HG02852 (cell line): ENCODE measurements around the gene CDCA4.

Source experiments
- ATAC-seq: cut with Tn5 transposase; IDR thresholded peaks from one replicate; pipeline ENCODE4 v1.9.1; 2021; ENCODE audit warnings: mild to moderate bottlenecking, moderate library complexity; ENCODE audit not compliant: unreplicated experiment

CDCA4 gene

DNA sequence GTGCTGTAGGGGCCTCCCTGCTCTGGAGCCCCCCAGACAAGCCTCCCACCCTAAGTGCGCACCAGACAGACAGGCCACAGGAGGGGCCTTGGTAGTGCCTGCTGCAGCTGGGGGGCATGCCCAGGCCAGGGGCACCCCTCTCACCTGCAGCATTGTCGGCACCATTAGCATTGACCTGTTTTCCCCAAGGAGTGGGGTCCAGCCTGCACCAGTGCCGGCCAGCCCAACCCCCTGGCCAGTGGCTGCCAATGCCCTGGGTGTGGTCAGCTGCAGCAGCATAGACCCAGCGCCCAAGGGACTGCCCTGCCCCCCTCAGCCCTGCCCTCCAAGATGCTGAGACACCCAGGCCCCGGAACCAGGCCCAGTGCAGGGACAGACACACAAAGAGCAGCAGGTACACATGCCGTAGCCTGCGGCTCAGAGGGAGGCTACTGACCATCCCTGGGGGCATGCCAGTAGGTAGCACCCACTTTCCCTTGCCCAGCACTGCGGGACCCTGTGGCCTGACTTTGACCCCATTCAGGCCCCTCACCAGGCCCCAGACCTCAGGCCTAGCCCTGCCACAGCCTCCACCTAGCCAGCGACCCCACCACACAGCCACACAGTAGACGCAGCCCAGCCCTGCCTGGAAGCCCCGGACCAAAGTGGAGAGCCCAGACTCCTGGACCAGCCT, 43.7 kb downstream of the CDCA4 start:
- ATAC-seq = no peak

DNA sequence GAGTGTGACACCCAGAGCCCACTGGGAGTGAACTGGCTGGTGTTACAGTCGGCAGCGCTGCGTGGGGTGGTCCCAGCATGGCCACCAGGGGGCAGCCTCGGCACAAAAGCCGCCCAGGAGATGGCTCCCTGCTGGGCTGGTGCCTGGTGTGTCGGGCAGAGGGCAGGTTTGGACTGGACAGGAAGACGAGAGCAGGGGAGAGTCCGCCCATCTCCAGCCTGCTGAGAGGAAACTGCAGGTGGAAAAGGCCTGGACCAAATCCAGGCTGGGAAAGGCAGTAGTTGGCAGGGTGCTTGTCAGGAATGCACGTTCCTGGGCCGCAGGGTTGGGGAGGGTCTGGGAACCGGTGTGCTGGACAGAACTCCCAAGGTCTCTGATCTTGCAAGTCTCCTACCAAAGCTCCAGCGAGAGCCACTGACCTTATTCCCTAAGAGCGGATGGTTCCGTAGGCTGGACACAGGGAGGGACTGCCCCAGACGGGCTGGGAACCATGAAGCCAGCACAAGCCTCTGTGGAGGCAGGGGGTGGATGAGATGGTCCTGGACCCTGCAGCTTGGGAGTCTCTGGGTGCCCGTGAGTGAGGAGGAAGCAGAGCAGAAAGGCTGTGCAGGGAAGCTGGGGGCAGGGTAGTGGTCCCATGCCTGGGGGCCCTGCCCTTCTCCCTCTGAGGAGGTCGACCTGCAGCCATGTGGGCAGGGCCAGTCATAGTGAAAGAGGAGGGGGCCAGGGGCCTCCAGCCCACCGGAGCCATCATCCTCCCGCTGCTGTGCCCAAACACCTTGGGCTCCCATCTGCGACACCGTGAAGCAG, 44.5 kb downstream of the CDCA4 start:
- ATAC-seq = no peak

DNA sequence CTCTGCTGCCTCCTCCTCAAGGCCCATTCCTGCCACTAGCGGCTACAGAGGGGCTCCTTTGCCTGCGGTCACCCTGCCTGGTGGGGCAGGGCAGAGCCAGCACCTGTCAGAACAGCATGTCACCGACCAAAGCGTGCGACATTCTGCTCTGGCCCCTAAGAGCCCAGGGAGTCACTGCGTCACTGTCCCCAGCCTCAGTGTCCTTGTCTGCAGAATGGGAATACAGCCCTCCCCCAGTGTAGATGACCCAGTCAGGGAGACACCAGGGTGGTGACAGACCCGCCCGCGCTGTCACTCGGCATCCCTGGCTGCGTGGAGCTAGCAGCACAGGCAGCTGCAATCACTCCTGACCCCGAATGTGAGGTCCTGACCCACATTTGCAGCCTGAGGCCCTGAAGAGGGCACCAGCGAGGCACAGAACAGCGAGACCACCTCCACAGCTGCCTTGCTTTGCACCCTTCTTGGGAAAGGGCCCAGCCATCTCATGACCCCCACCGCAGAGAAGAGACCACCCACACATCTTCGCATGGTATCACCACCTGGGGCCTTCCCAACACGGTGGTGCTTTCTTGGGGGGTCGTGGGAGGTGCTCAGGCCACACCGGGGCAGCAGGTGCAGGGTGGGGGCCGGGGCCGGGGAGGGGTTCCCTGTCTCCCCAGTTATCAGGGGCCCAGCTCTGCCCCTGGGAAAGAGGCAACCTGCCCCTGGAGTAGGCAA, 45.2 kb downstream of the CDCA4 start:
- ATAC-seq = no peak

DNA sequence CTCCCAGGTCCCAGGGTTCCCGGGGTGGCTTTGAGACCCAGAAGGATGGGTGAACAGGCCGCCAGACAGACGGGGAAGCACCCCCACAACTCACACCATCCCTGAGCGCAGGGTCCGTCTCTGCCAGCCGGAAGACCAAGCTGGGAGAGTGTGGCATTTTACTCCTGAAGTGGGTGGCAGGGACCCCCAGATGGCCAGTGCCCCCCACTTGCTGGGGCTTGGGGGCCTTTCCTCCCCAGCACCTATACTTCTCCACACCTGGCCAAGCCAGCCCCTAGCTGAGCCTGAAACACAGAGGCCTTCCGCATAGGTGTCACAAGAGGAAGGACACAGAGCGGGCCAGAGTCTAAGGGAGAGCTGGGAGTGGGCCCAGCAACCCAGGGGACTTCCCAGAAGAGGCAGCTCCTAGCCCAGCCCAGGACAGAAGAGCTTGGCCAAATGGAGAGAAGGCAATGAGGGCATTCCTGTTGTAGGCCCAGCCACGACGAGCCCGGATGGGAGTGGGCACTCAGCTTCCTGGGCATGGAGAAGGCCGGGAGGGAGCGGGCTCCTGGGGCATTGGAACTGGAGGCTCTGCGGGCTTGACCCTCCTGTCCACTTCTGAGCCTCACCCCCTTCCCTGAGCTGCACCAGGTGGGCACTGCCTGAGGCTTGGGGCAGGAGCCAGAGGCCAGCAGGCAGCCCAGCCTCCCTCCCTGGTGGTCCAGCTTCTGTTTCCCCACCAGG, 46.1 kb downstream of the CDCA4 start:
- no peak for ATAC-seq

DNA sequence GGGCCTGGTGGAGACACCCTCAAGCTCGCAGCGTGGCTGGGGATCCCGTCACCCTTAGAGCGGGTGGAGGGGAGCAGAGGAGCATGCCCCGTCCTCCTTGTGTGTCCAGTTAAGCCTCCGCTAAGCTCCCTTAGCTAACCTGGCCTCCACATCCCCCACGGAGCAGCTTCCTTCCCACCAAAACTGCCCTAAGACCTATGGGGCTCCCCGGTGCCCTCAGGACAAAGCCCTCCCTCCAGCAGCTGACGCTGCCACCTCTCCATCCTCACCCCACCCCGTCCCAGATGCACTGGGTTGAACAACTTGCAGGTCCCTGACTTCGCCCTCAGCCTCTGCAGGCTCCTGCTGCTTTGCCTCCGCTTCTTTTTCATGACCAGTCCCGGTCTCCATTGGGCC, 46.7 kb downstream of the CDCA4 start:
- ATAC-seq = no peak

DNA sequence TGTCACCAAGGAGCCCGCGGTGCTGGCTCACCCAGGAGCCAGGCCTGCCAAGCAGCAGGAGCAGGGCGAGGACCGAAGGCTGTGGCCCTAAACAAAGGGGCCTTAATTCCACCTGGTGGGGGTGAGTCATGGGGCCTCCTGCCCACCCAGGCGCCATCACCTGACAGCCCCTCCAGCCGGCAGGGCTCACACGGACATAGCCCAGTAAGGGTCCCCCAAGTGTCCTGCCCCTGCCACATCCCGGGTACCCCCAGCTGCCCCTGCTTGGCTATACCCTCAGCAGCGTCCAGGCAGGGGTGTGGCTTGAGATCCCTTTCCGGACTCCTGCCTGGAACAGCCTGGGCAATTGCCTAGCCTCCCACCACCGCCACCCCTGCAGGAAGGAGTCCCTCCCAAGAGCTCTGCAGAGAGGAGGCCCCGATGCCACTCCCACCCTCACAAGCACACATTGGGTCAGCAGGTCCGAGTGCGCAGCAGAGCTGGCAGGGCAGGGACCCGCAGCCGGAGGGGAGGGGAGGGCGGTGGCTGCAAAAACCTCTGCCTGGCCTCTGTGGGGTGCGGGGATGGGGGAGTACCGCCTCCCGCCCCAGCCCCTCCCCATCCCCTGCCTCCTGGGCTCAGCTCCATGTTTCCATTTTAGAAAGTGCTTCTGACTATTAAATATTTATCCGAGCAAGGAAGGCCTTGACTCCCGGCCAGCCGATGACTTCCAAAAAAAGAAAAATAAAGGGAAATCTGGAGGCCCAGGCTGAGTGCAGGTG, 47.3 kb downstream of the CDCA4 start:
- no peak for ATAC-seq

DNA sequence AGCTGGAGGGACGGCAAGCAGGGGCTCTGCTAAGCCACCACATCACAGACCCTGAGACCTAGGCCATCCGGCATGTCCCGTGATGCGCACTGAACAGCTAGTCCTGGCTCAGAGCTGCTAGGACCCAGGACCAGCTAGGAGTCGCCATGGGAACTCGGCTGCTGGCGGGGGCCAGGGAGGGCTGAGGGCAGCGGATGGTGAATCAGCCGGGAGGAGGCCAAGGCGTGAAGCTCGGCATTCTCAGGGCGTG, 47.8 kb downstream of the CDCA4 start:
- ATAC-seq = no peak

DNA sequence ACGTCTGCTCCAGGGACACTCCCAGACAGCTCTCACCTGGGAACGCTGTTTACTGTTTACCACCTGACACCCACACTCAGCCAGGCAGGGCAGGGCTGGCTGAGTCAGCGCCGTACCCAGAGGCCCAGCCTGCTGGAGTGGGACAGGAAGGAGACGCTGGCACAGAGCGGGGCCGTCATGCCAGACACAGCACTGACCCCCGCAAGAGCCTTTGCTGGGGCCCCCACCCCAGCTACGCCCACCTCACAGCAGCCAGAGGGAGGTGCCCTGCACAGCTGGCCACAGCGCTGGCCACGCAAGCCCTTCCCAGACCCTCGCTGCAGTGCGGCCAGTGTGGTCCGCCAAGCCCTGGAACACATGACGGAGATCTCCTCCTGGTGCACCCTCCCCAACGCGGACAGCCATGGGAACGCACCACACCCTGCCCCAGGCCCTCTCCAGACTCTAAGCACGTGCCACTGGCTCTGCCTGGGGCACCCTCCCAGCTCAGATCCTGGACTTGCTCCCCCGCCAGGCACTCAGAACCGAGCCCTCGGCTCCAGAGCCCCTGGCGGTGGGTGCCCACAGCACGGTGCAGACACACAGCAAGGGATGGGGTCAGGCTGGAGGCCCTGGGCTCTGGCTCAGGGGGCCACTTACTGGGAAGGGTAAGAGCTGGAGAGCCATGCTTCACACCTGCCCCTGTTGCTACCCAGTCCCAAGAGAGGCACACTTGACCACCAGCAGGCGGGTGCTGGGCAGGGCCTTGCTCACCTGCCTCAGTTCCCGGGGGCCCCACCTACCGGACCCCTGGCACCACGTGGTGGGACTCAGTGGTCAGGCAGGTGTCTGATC, 48.4 kb downstream of the CDCA4 start:
- ATAC-seq = no peak

DNA sequence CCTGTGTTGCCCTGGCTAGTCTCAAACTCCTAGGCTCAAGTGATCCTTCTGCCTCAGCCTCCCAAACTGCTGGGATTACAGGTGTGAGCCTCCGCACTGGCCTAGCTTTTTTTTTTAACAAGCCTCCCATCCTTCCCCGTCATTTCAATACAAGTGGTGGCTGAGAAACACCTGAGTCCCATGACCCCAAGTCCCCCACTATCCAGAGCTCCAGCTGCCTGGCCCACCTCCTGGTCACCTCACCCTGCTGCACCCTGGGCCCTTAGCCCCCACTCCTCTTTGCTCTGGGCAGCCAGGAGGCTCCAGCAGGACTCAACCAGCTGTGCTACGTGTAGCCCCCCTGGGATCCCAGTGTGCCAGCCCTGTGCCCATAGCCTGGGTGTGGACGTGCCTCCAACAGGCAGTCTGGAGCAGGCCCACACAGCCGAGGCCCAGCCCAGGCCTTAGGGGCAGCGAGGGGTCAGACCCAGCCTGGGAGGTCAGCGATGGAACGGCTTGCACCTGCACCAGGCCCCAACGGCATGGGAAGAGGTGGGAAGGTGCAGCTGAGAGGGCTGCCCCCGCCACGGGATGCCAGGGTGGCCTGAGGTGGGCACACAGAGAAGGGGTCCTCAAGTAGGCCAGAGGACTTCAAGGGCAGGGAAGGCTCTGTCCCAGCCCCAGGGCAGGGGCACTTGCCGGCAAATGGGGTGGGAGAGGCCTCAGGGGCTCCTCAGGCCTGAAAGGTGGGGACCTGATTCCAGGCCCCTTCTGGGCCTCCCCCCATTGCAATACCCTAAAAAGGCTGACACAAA, 49.2 kb downstream of the CDCA4 start:
- ATAC-seq = no peak

DNA sequence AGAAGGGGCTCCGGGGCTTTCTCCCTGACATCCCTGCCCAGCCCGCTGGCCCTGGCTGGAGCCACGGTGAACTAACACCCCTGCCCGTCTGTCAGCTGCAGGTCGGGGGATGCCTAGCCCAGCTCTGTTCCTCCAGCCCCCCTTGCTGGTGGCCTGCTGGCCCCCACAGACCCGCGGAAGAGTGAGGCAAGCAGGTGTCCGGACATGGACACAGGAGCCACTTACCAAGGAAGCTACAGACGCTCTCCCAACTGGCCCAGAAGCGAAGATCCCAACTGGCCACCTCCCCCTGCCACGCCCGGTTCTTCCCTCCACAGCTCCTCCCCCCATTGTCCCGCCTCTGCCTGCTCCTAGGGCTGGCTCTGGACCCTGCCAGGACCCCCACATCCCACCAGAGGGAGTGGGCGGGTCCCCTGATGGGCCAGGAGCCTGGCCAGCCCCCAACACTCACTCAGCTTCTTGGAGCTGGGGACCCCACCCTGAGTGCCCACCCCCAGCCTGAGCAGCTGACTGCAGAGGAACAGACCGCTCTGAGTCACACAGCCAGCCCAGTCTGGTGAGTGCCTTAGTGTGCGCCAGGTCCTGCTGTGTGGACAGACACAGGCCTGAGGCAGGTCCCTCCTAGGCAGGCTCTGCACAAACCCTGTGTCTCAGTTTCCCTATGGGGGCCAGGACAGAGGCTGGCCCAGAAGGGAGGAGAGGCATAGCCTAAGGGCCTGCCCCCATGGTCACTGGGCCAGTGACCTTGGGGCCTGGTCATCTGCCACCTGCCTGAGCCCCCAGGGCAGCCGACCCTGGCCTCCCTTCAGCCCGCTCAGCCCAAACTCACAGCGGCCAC, 50.4 kb downstream of the CDCA4 start:
- ATAC-seq = no peak

DNA sequence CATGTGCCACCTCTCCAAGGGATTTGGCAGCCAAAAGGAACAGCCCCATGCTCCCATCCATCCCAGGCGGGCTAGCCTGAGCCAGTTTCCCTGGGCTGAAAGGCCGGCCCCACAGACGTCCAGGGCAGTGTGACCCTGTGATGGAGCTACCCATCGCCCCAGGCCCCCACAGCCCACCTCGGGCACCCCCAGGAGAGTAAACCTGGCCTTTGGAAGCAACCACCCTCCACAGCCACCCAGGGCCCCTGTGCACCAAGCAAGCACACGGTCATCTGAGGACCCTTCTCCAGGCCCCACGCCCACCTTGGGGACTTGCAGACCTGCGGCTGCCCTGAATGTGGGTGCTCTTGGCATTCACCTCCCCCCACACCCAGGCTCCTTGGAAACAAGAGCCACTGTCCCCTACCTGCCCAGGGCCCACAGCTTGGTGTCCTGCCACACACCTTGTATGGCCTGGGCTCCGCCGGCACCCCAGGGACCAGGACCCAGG, 51.1 kb downstream of the CDCA4 start:
- ATAC-seq = no peak

DNA sequence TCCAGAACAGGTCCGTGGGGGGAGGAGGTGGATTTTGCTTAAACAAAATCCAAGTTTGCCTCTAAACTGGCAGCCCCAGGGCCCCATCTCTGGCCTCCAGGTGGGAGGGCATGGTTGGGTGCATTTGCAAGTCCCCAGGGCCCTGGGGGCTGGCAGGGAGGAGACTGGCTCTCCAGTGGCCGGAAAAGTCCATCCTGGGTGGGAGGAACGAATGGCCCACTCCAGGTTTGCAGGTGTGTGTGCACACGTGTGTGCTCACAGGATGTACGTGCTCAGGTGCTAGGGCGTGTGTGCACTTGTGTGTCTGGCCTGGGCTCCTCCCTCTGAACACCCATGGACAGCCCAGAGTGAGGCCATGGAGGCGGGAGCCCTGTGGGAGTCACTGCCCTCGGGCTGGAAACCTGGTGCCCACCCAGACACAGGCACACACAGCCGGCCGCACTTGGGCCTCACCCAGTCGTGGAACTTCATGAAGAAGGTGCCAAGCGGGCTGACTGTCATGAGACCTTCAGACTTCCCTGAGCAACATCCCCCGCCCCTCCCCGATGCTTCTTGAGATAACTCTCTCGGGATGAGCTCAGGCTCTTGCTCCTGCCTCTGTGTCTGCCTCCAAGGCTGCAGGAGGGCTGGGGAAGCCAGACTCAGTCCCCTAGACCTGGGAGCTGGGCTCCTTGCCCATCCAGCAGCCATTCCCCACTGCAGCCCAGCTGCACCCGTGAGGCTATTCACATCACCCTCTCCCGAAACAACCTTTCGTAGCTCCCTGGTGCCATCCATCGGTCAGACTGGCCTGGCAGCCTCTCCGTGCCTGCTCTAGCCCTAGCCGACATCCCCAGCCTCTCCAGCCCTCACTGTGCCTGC, 52.1 kb downstream of the CDCA4 start:
- ATAC-seq = no peak

DNA sequence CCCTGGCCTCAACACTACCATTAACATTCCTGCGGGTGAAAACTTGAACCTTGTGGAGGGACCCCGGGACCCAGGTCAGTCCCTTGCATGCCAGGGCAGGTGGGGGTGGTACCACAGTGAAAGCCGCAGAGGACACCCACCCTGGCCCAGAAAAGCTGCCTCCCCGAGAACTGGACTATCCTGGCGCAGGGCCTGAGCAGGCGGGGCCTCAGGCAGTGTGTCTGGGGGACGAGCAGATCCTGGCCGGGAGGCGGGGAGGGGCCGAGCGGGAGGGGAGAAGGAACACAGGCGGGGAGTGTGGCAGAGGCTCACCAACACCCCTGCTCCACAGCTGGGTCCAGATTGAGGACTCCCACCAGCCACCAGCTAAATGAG, 52.7 kb downstream of the CDCA4 start:
- no peak for ATAC-seq

DNA sequence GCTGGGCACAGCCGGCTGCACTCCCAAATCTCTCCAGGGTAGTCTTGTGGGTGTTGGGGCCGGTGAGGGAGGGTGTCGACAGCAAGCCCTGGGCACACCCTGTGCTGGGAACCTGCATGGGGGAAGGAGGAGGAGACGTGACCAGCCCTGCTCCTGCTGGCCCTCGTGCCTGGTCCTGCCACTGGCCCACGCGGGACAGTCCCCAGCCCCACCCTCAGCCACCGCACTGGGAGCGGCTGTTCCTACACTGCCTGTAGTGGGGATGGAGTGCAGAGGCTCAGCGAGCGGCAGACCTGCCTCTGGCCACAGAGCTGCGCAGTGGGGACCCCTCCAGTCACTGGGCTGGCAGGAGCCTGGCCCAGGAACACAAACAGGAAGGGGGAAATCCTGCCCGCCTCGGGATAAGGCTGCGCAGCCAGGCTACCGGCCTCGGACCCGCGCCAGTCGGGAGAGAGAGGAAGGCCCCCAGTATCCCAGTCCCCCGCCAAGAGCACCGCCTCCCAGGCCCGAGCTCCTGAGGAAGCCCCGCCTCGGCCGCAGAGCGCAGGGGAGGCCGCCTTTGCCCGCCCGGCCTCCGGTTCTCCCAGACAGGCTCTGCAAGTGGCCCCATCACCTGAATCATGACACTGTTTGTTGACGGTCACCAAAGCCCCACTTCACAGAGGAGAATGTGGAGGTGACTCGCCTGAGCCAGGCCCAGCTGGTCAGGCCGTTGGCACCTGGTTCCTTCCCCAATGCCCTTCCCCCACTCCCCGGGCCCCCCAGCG, 53.3 kb downstream of the CDCA4 start:
- no peak for ATAC-seq

DNA sequence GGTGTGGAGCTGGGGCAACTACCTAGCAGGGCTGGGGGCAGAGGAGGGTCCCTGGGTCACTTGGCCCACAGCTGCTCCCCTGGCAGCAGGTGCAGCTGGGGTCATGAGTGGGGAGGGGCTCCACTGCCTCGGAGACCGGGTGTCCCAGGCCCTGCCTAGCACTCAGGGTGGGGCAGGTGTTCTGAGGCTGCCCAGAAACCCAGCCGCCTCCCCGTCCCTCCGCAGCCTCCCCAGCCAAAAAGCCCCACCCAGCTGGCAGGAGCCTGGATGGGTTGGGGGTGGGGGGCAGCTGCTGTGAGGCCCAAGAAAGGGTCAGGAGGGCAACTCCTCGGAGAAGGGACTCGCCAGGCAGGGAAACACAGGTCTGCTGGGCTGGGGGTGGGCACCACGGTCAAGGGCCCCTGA, 53.9 kb downstream of the CDCA4 start:
- no peak for ATAC-seq

DNA sequence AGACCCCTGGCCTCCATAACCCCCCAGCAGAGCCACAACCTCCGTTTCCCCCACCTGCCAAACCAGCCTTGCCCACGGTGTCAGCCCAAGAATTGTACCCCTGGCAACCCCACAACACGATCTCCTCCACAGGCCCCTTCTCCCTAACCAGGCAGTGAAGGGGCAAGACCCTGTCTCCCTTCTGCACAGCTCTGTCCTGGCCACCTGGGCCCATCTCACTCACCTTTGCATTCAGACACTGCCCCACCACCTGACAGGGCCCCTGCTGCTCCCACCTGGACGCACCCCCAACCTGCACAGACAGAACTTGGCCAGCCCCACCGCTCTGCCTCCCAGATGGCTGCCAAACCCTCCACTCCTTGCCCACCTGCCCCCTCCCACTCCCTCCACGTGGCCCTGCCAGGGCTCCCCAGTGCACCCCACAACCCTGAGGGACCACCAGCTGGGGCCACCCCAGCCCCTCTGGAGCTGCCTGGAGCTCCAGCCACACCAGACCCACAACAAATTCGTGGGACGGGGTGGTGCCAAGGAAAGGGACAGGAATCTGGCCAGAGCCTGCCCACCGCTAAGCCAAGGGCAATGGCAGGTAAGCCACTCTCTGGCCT, 54.5 kb downstream of the CDCA4 start:
- ATAC-seq = no peak
